Kidney tubule cell (primary cell): ENCODE data around the gene KRT36.

ENCODE experiments used
- DNase-seq: peaks from one replicate; pipeline ENCODE4 v3.0.0-alpha.2; 2018; ENCODE audit warnings: low spot score

Gene KRT36

GRCh38 chr17:41476866-41477815 is 12.6 kb downstream of the KRT36 start:
- no peak for DNase-seq

GRCh38 chr17:41475421-41475820 is 14.3 kb downstream of the KRT36 start:
- no peak for DNase-seq

GRCh38 chr17:41474863-41475262 is 14.8 kb downstream of the KRT36 start:
- no peak for DNase-seq

GRCh38 chr17:41468346-41468745 is 21.4 kb downstream of the KRT36 start:
- no peak for DNase-seq

- DNase-seq: no peak
Observed at GRCh38 chr17:41467561-41467960, 22.1 kb downstream of the KRT36 start.

- DNase-seq: no peak
Observed at GRCh38 chr17:41466988-41467387, 22.7 kb downstream of the KRT36 start, which contains the start of gene KRT32. KRT32 (minus strand) TSS chr17:41467386; CDS start chr17:41467325, 61 bp downstream.

GRCh38 chr17:41464682-41465081 is 25.0 kb downstream of the KRT36 start:
- DNase-seq: peak; percentile 92

- no peak for DNase-seq
Observed at GRCh38 chr17:41464173-41464572, 25.5 kb downstream of the KRT36 start.

GRCh38 chr17:41463746-41464145 is 26.0 kb downstream of the KRT36 start:
- DNase-seq: no peak

GRCh38 chr17:41462705-41463104 is 27.0 kb downstream of the KRT36 start:
- no peak for DNase-seq

- no peak for DNase-seq
Observed at GRCh38 chr17:41457676-41458075, 32.0 kb downstream of the KRT36 start.

- peak; percentile 4 for DNase-seq
Observed at GRCh38 chr17:41456204-41456603, 33.5 kb downstream of the KRT36 start.

- no peak for DNase-seq
Observed at GRCh38 chr17:41455236-41455635, 34.5 kb downstream of the KRT36 start.

- DNase-seq: no peak
Observed at GRCh38 chr17:41453066-41453465, 36.6 kb downstream of the KRT36 start.

GRCh38 chr17:41452281-41452680 is 37.4 kb downstream of the KRT36 start:
- peak; percentile 11 for DNase-seq

GRCh38 chr17:41451154-41451728 is 38.5 kb downstream of the KRT36 start:
- peak; percentile 17 for DNase-seq

- no peak for DNase-seq
Observed at GRCh38 chr17:41449008-41449407, 40.7 kb downstream of the KRT36 start.

GRCh38 chr17:41448506-41448905 is 41.2 kb downstream of the KRT36 start:
- no peak for DNase-seq

- DNase-seq: no peak
Observed at GRCh38 chr17:41446806-41447205, 42.9 kb downstream of the KRT36 start.

GRCh38 chr17:41444640-41445039 is 45.1 kb downstream of the KRT36 start:
- DNase-seq: no peak

- DNase-seq: no peak
Observed at GRCh38 chr17:41444186-41444585, 45.5 kb downstream of the KRT36 start.

- peak; percentile 23 for DNase-seq
Observed at GRCh38 chr17:41442739-41443138, 47.0 kb downstream of the KRT36 start.

- no peak for DNase-seq
Observed at GRCh38 chr17:41440531-41441033, 49.1 kb downstream of the KRT36 start, which contains the start of gene KRT38. KRT38 (minus strand) TSS chr17:41440983; CDS start chr17:41440921, 62 bp downstream.
